ENCODE measurements around the gene CPNE1.

GRCh38 chr20:35652641-35653429 lies 11.9 kb downstream of the CPNE1 start:
- TF ChIP-seq CTCF (IDR thresholded peaks at IDR 0.05) (no peak), POLR2A (IDR thresholded peaks at IDR 0.05) (no peak)
